Measurements from ENCODE around the gene EFCAB12.

DNA sequence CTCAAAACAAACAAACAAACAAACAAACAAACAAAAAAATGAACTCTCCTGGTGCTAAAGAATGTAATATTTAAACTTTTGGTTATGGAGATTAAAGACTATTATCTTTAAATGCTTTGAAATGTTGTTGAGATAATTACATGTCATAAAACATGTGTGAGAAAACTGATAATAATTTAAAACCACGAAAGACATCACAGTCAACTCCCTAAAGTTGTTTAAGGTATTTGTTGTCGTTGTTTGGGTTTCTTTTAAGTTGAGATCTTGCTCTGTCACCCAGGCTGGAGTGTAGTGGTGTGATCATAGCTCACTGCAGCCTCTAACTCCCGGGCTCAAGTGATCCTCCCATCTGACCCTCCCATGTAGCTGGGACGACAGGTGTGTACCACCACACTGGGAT is 12.0 kb downstream of the EFCAB12 start:
- TF ChIP-seq POLR2A (IDR thresholded peaks at IDR 0.05; ENCODE audit: low read length) (no peak), TP53 (CRISPR knock-in tag; IDR thresholded peaks at IDR 0.05) (no peak), EHF (CRISPR knock-in tag; IDR thresholded peaks at IDR 0.05) (no peak), CHD4 (IDR thresholded peaks at IDR 0.05; ENCODE audit: borderline replicate concordance) (no peak), EP300 (IDR thresholded peaks at IDR 0.05) (no peak), ESRRA (IDR thresholded peaks at IDR 0.05; ENCODE audit: borderline replicate concordance, low read length) (no peak), ZC3H11A (IDR thresholded peaks at IDR 0.05) (no peak)
- TF ChIP-seq, protein P1, sequence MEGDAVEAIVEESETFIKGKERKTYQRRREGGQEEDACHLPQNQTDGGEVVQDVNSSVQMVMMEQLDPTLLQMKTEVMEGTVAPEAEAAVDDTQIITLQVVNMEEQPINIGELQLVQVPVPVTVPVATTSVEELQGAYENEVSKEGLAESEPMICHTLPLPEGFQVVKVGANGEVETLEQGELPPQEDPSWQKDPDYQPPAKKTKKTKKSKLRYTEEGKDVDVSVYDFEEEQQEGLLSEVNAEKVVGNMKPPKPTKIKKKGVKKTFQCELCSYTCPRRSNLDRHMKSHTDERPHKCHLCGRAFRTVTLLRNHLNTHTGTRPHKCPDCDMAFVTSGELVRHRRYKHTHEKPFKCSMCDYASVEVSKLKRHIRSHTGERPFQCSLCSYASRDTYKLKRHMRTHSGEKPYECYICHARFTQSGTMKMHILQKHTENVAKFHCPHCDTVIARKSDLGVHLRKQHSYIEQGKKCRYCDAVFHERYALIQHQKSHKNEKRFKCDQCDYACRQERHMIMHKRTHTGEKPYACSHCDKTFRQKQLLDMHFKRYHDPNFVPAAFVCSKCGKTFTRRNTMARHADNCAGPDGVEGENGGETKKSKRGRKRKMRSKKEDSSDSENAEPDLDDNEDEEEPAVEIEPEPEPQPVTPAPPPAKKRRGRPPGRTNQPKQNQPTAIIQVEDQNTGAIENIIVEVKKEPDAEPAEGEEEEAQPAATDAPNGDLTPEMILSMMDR (IDR thresholded peaks at IDR 0.05) = no peak
- TF ChIP-seq, protein P2, sequence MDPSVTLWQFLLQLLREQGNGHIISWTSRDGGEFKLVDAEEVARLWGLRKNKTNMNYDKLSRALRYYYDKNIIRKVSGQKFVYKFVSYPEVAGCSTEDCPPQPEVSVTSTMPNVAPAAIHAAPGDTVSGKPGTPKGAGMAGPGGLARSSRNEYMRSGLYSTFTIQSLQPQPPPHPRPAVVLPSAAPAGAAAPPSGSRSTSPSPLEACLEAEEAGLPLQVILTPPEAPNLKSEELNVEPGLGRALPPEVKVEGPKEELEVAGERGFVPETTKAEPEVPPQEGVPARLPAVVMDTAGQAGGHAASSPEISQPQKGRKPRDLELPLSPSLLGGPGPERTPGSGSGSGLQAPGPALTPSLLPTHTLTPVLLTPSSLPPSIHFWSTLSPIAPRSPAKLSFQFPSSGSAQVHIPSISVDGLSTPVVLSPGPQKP (IDR thresholded peaks at IDR 0.05; ENCODE audit: low read depth, low read length) = no peak

All from A549 (cell line).